Prostate gland (tissue), 2 donors: Measurements from ENCODE around the gene NTRK2. TPM values are rescaled to one million over a fixed set of nuclear protein-coding genes. Genes with fewer than 3 reads are reported as not detected.

Experiments
- DNase-seq: peaks from one replicate; pipeline ENCODE4 v3.0.0-alpha.2; 2019; ENCODE audit warnings: low spot score
- H3K27ac ChIP-seq, 2 donors: fragments of 200-600 bp; sonication (generic); 2 replicates each; pipeline ENCODE4 v1.5.1; 2017 to 2019
- H3K27me3 ChIP-seq: fragments of 200-600 bp; sonication (generic); replicated peaks from 2 replicates; pipeline ENCODE4 v1.5.1; 2019; ENCODE audit not compliant: insufficient read depth
- H3K36me3 ChIP-seq, 2 donors: fragments of 200-600 bp; sonication (generic); 1 replicate in 1 of 2; 2 replicates in 1 of 2; pipeline versions ENCODE4 v1.5.1 to v1.8.1; 2017 to 2019
- H3K4me1 ChIP-seq: fragments of 200-600 bp; sonication (generic); replicated peaks from 2 replicates; pipeline ENCODE4 v1.5.1; 2019
- H3K4me3 ChIP-seq, 2 donors: fragments of 200-600 bp; sonication (generic); 2 replicates each; pipeline ENCODE4 v1.5.1; 2017 to 2019
- H3K9me3 ChIP-seq: fragments of 200-600 bp; sonication (generic); 2 replicates; pipeline ENCODE4 v1.5.1; 2017
- POLR2A ChIP-seq: fragments of 450-650 bp; IDR thresholded peaks from one replicate; pipeline ENCODE4 v1.6.1; 2016; ENCODE audit warnings: antibody characterized with exemption, mild to moderate bottlenecking
- POLR2AphosphoS5 ChIP-seq: sonication (generic); formaldehyde crosslinking; IDR thresholded peaks from one replicate; pipeline ENCODE4 v1.6.1; 2017; ENCODE audit warnings: antibody characterized with exemption
- WGBS: methylation state at CpG from one replicate; pipeline ENCODE4 v1.1.5; 2018; 5-methylcytosine and 5-hydroxymethylcytosine counted together
- intact Hi-C: fragments of 100-400 bp; cut with DNase I; formaldehyde crosslinking; loops from one replicate; pipeline ENCODE4 v1.14.2; 2022
- total RNA-seq, 2 donors: library from RNA; depleted of rRNA; stranded (reverse); fragments of >200 nt; gene quantifications; one replicate each; pipeline ENCODE4 v1.1.0, GENCODE V29; 2016
- TF ChIP-seq, protein P1 (sequence below), 4 experiments: fragments of 200-600 bp in 2 of 4; fragments of 450-650 bp in 2 of 4; sonication (generic) in 2 of 4; IDR thresholded peaks; 1 replicate in 3 of 4; 2 replicates in 1 of 4; pipeline ENCODE4 v1.5.1; 2016 to 2019; ENCODE audit warnings: antibody characterized with exemption in 4 of 4, mild to moderate bottlenecking in 2 of 4, moderate library complexity in 2 of 4

Gene NTRK2
- total RNA-seq, 2 donors from 2014 or later: 2.3 to 11.1 TPM

DNA sequence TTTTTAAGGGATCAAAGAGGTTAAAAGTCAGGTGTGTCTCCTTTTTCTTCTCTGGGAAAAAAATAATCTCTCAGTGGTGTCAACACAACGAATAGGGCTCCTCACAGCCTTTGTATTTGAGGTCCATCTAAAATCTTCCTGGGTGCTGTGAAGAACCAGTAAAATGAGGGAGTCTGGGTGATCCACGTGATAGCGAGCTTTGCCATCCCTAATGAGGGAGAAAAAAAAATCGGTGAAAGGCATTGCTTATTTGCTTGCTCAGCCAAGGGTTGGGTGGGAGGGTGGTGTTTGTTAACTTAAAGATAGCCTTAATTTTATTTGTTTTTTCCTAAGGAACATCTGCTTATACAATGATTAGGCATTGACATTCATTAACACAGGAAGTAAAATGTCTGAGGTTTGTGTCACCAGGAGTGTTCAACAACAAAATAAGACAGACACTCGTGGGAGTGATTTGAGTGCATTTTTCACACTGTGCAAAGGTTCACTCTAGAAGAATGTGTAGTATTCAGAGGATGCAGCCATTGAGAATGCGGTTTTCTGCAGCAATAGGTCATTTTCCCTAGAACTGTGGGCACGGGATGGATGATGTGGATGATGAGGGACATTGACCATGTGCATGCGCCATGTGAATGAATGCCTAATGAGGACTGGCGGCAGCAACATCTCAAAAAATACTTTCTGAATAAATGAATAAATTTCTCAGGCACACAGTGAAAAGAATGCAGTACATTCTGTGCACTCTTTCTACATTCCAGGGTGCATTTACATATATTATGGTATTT is 369.5 kb downstream of the NTRK2 start:
- H3K4me1 ChIP-seq: no peaks in the 10 kb centered on the region
- TF ChIP-seq, protein P1, sequence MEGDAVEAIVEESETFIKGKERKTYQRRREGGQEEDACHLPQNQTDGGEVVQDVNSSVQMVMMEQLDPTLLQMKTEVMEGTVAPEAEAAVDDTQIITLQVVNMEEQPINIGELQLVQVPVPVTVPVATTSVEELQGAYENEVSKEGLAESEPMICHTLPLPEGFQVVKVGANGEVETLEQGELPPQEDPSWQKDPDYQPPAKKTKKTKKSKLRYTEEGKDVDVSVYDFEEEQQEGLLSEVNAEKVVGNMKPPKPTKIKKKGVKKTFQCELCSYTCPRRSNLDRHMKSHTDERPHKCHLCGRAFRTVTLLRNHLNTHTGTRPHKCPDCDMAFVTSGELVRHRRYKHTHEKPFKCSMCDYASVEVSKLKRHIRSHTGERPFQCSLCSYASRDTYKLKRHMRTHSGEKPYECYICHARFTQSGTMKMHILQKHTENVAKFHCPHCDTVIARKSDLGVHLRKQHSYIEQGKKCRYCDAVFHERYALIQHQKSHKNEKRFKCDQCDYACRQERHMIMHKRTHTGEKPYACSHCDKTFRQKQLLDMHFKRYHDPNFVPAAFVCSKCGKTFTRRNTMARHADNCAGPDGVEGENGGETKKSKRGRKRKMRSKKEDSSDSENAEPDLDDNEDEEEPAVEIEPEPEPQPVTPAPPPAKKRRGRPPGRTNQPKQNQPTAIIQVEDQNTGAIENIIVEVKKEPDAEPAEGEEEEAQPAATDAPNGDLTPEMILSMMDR (IDR thresholded peaks at IDR 0.05): no peak
- TF ChIP-seq POLR2AphosphoS5 (no peak), POLR2A (no peak)
- H3K9me3 ChIP-seq: no peaks in the 10 kb centered on the region
- no peak for DNase-seq
- no peak overlapping the region for H3K27ac ChIP-seq
- intact Hi-C loops: no loop called here
- H3K4me3 ChIP-seq: no peak overlapping the region
- no peaks in the 10 kb centered on the region for H3K36me3 ChIP-seq
- peaks cover 2% of the 10 kb centered on the region for H3K27me3 ChIP-seq
- WGBS: 61% methylated on average over 9 of the region's 9 CpGs

DNA sequence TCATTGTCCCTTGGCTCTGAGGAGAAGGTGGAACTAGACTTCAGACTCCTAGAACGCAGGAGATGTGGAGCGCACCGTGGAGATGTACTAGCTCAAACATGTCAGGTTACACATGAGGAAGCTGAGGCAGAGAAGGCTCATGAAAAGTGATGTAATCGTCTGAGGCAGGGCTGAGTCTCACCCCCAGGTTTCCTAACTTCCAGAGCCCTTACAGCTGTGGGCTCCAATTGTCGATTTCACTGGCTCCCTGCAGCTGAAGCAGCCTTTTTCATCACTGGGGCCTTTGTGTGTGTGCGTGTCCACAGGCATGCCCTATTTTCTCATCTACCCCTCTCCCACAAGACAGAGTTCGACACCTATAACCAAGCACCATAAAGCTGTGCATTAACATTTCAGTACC is 370.6 kb downstream of the NTRK2 start:
- intact Hi-C loops: no loop called here
- TF ChIP-seq POLR2A (no peak), POLR2AphosphoS5 (no peak)
- TF ChIP-seq, protein P1 (IDR thresholded peaks at IDR 0.05): no peak
- Histone ChIP-seq H3K27ac (no peak overlapping the region), H3K27me3 (peaks cover 2% of the 10 kb centered on the region), H3K9me3 (no peaks in the 10 kb centered on the region), H3K36me3 (no peaks in the 10 kb centered on the region), H3K4me1 (no peaks in the 10 kb centered on the region), H3K4me3 (no peak overlapping the region)
- 88% methylated on average over 7 of the region's 7 CpGs for WGBS
- DNase-seq: no peak

DNA sequence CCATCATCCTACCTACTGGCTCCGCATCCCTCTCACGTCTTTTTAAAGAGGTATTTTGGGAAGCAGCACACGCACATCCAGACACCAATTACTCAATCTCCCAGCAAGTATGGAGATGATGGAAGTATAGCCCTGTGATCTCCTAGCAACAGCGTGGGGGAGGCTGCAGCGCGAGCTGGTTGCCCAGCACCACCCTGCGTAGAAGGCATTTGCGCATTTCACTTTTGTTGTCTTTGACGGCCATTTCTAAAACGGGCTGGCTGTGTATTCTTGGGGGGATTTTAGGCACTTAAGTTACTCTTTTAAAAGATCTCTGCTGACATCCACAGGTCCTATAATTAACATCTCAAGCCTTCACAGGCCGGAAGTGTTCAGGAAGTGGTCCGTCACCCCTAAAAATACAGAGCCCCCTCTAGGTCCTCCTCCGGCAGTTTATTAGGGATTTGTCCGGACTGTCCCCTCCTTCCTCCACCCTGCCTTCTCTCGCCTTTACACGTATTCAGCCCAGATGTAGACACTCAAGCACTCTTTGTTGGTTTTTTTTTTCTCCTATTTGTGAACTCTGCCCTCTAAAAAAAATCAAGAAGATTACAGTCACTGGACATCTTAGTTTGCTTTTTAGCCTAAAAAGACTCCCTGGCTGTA is 371.4 kb downstream of the NTRK2 start:
- intact Hi-C loops: no loop called here
- Histone ChIP-seq H3K27ac (no peak overlapping the region), H3K4me1 (no peaks in the 10 kb centered on the region), H3K4me3 (no peak overlapping the region), H3K27me3 (peaks cover 2% of the 10 kb centered on the region), H3K36me3 (no peaks in the 10 kb centered on the region), H3K9me3 (no peaks in the 10 kb centered on the region)
- no peak for DNase-seq
- WGBS: 45% methylated on average over 16 of the region's 16 CpGs
- TF ChIP-seq POLR2A (no peak), POLR2AphosphoS5 (no peak)
- TF ChIP-seq, protein P1 (IDR thresholded peaks at IDR 0.05): no peak

DNA sequence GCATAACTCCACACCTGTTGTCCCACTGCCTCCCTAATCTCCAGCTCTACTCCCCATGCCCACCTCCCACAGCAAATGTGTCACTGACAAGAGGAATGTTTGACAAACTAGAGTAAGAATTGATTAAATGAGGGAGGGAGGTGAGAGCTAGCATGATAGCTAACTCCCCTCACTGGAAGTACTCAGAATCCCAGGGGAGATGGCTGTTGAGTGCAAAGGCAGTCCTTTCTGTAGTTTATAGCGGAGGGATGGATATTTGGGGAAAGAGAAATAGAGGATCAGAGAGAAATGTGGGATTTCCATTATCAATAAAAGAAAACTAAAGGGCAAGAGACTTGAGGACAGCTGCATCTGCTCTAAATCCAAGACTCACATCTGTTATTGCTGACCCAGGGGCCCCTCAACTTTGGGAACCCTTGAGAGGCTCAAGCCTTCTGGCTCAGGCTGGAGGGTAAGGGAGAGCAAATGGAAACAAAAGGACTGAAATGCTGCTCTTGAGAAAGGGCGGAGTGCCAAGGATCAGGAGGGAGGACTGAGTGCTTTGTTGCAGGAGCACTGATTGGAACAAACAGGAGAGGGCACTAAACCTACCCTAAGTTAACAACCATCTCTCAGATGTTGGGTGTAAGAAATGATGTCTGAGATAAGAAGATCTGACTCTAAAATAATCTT is 372.1 kb downstream of the NTRK2 start:
- Histone ChIP-seq H3K4me1 (no peaks in the 10 kb centered on the region), H3K9me3 (no peaks in the 10 kb centered on the region), H3K27me3 (no peaks in the 10 kb centered on the region), H3K27ac (no peak overlapping the region), H3K4me3 (no peak overlapping the region), H3K36me3 (no peaks in the 10 kb centered on the region)
- no peak for DNase-seq
- TF ChIP-seq POLR2AphosphoS5 (no peak), POLR2A (no peak)
- TF ChIP-seq, protein P1 (IDR thresholded peaks at IDR 0.05): no peak
- WGBS: 98% methylated on average over 2 of the region's 2 CpGs
- intact Hi-C loops: no loop called here
